HepG2 (cell line): ENCODE measurements around the gene DSCAML1. TPM values are rescaled to one million over a fixed set of nuclear protein-coding genes. Genes with fewer than 3 reads are reported as not detected.

Experiments
- ATAC-seq: fragments of 200-7000 bp; cut with Tn5 transposase; 3 replicates; pipeline ENCODE4 v1.9.1; 2020; ENCODE audit warnings: mild to moderate bottlenecking, moderate library complexity
- BruUV-seq: library from RNA; stranded (reverse); fragments of 400-500 nt; replicated peaks from 2 replicates; lab custom pipeline; 2021; lab: Mats Ljungman, UMichigan
- CTCF ChIA-PET: fragments of 300-600 bp; formaldehyde crosslinking; extraction: SDS; loops from one replicate; lab custom pipeline; 2021; ENCODE audit warnings: low total read pairs, inconsistent platforms, low intra/inter-chr PET ratio; lab: Yijun Ruan, JAX
- POLR2A ChIA-PET: fragments of 350-600 bp; sonication (Branson Sonifier 250); formaldehyde crosslinking; loops from one replicate; lab custom pipeline; 2020; ENCODE audit warnings: antibody characterized with exemption, inconsistent platforms; lab: Yijun Ruan, JAX
- DNase-seq: peaks from one replicate; pipeline ENCODE4 v3.0.0-alpha.2; 2015; ENCODE audit warnings: low spot score
- FAIRE-seq: peaks from 3 replicates; lab custom pipeline; 2011; peaks lifted over from hg19 to GRCh38; lab: Jason Lieb, UNC
- H2AFZ ChIP-seq: one replicate; pipeline ENCODE4 v1.6.1; 2011; ENCODE audit warnings: low read length, inconsistent platforms
- H3K27ac ChIP-seq: fragments of 300-600 bp; 3 replicates; pipeline ENCODE4 v1.8.0; 2011; ENCODE audit warnings: mixed run types, mild to moderate bottlenecking, mixed read lengths, low read length, inconsistent platforms; ENCODE audit not compliant: insufficient read depth; ENCODE audit errors: extremely low read length
- H3K27me3 ChIP-seq, 2 experiments: fragments of 200-600 bp in 1 of 2; 2 replicates in 1 of 2; 3 replicates in 1 of 2; pipeline versions ENCODE4 v1.6.0 to v1.8.0; 2011; ENCODE audit warnings: low read length in 2 of 2, mild to moderate bottlenecking in 2 of 2, moderate library complexity in 2 of 2, inconsistent platforms in 1 of 2; ENCODE audit not compliant: insufficient read depth in 2 of 2, control insufficient read depth in 1 of 2
- H3K36me3 ChIP-seq, 2 experiments: fragments of 200-600 bp in 1 of 2; replicated peaks in 1 of 2; 2 replicates in 1 of 2; 3 replicates in 1 of 2; pipeline versions ENCODE4 v1.5.1 to v1.8.0; 2011; ENCODE audit warnings: low read length in 2 of 2, inconsistent platforms in 1 of 2; ENCODE audit not compliant: insufficient read depth in 2 of 2, control insufficient read depth in 1 of 2
- H3K4me1 ChIP-seq: 2 replicates; pipeline ENCODE4 v1.5.1; 2012; ENCODE audit warnings: low read length, inconsistent platforms; ENCODE audit not compliant: insufficient read depth
- H3K4me2 ChIP-seq: 2 replicates; pipeline ENCODE4 v1.6.0; 2011; ENCODE audit warnings: low read depth, low read length, inconsistent platforms
- H3K4me3 ChIP-seq, 3 experiments: fragments of 200-600 bp in 1 of 3; sonication (generic), shearing (Covaris generic) in 1 of 3; replicated peaks in 1 of 3; 2 replicates each; pipeline ENCODE4 v1.5.1; 2011 to 2016; ENCODE audit warnings: low read length in 3 of 3, inconsistent platforms in 2 of 3, low read depth in 2 of 3, mild to moderate bottlenecking in 2 of 3, control low read depth in 1 of 3, mixed read lengths in 1 of 3; ENCODE audit not compliant: insufficient read depth in 1 of 3
- H3K79me2 ChIP-seq: one replicate; pipeline ENCODE4 v1.6.1; 2011; ENCODE audit warnings: low read length, inconsistent platforms; ENCODE audit not compliant: insufficient read depth
- H3K9ac ChIP-seq: 2 replicates; pipeline ENCODE4 v1.6.0; 2011; ENCODE audit warnings: mild to moderate bottlenecking, low read depth, low read length, inconsistent platforms; ENCODE audit not compliant: insufficient read depth
- H3K9me3 ChIP-seq: 2 replicates; pipeline ENCODE4 v1.5.1; 2012; ENCODE audit warnings: mild to moderate bottlenecking, low read length
- H4K20me1 ChIP-seq: 2 replicates; pipeline ENCODE4 v1.6.0; 2011; ENCODE audit warnings: inconsistent platforms, mild to moderate bottlenecking, low read length, moderate library complexity; ENCODE audit not compliant: insufficient read depth
- CBX1 ChIP-seq: IDR thresholded peaks from one replicate; pipeline ENCODE4 v1.6.1; 2016; ENCODE audit warnings: antibody characterized with exemption, low read depth
- DMTF1 ChIP-seq: sonication (generic); formaldehyde crosslinking; IDR thresholded peaks from 2 replicates; pipeline ENCODE4 v1.4.0; 2020; ENCODE audit warnings: mild to moderate bottlenecking, missing genetic modification reagents
- NAIF1 ChIP-seq: sonication (generic); formaldehyde crosslinking; IDR thresholded peaks from 2 replicates; pipeline ENCODE4 v1.5.0; 2020; ENCODE audit warnings: mild to moderate bottlenecking, missing genetic modification reagents, borderline replicate concordance
- XRCC5 ChIP-seq: fragments of 200-400 bp; formaldehyde crosslinking; optimal IDR thresholded peaks from 2 replicates; pipeline ENCODE3; 2017; ENCODE audit warnings: mild to moderate bottlenecking, low read length
- ZBTB42 ChIP-seq: sonication (generic); formaldehyde crosslinking; IDR thresholded peaks from 2 replicates; pipeline ENCODE4 v1.5.0; 2020; ENCODE audit warnings: mild to moderate bottlenecking, missing genetic modification reagents
- ZFP90 ChIP-seq: sonication (generic); formaldehyde crosslinking; IDR thresholded peaks from 2 replicates; pipeline ENCODE4 v1.8.0; 2022; ENCODE audit warnings: missing genetic modification reagents, mild to moderate bottlenecking, inconsistent platforms, borderline replicate concordance
- ZNF121 ChIP-seq: sonication (generic); formaldehyde crosslinking; IDR thresholded peaks from 2 replicates; pipeline ENCODE4 v1.5.0; 2020; ENCODE audit warnings: mild to moderate bottlenecking, missing genetic modification reagents
- ZNF407 ChIP-seq: sonication (generic); formaldehyde crosslinking; IDR thresholded peaks from one replicate; pipeline ENCODE4 v1.5.1; 2020; ENCODE audit warnings: mild to moderate bottlenecking, missing genetic modification reagents; ENCODE audit errors: not compliant biosample characterization
- ZNF547 ChIP-seq: sonication (generic); formaldehyde crosslinking; IDR thresholded peaks from 2 replicates; pipeline ENCODE4 v1.5.1; 2020; ENCODE audit warnings: mild to moderate bottlenecking, missing genetic modification reagents
- ZNF570 ChIP-seq: sonication (generic); formaldehyde crosslinking; IDR thresholded peaks from 2 replicates; pipeline ENCODE4 v1.4.0; 2020; ENCODE audit warnings: mild to moderate bottlenecking, missing genetic modification reagents, borderline replicate concordance
- ZNF614 ChIP-seq: IDR thresholded peaks from 2 replicates; pipeline ENCODE4 v1.6.1; 2018; ENCODE audit warnings: missing biosample characterization, missing genetic modification reagents, inconsistent platforms, borderline replicate concordance
- ZNF816 ChIP-seq: sonication (generic); formaldehyde crosslinking; IDR thresholded peaks from 2 replicates; pipeline ENCODE4 v1.8.0; 2022; ENCODE audit warnings: missing genetic modification reagents, mild to moderate bottlenecking, borderline replicate concordance
- WGBS: methylation state at CpG from one replicate; pipeline ENCODE4 v1.1.6; 2017; ENCODE audit warnings: low lambda C conversion rate; 5-methylcytosine and 5-hydroxymethylcytosine counted together
- in situ Hi-C: cut with HindIII; loops from 2 replicates; pipeline ENCODE4 v1.10.0; 2017; ENCODE audit warnings: low pct_unique_long_range_greater_than_20kb; ENCODE audit not compliant: extremely low pct_ligation_motif_present
- intact Hi-C: fragments of 100-400 bp; cut with micrococcal nuclease; formaldehyde crosslinking; loops from one replicate; pipeline ENCODE4 v1.10.0; 2022; ENCODE audit not compliant: unreplicated experiment
- polyA plus RNA-seq, 8 experiments: library from polyadenylated mRNA; depleted of rRNA in 3 of 8; stranded (reverse) in 7 of 8; unstranded in 1 of 8; fragments of >200 nt; fragmentation: Illumina TruSeq in 4 of 8; extraction: Trizol in 4 of 8; gene quantifications; 2 replicates each; pipeline versions ENCODE4 v1.2.1 to v1.2.3, GENCODE V29; 2011 to 2016; ENCODE audit warnings: low read depth in 4 of 8, missing spikeins in 1 of 8, mixed read lengths in 1 of 8; ENCODE audit not compliant: insufficient read depth in 1 of 8
- total RNA-seq, 5 experiments: library from RNA; depleted of rRNA; stranded (reverse); fragments of >200 nt; fragmentation: Illumina TruSeq; extraction: Trizol; gene quantifications; 2 replicates each; pipeline ENCODE4 v1.2.3, GENCODE V29; 2016; ENCODE audit warnings: low read depth in 1 of 5

DSCAML1 gene
- total and polyA plus RNA-seq, 2 of the 13 experiments (the other 11 are each of a cell fraction or from before 2014, with no cell fraction given) = 0.29 to 0.40 TPM

GRCh38 chr11:117483372-117483771 is 313.6 kb downstream of the DSCAML1 start:
- Histone ChIP-seq H3K4me1 (no peaks in the 10 kb centered on the region), H3K4me2 (no peak overlapping the region), H3K9me3 (no peaks in the 10 kb centered on the region), H3K4me3 (no peak overlapping the region), H2AFZ (no peak overlapping the region), H3K27ac (no peak overlapping the region), H4K20me1 (no peaks in the 10 kb centered on the region), H3K79me2 (no peaks in the 10 kb centered on the region), H3K9ac (no peak overlapping the region), H3K27me3 (peaks cover 3 to 21% of the 10 kb centered on the region in 2 experiments; a peak in 4 of 5 replicates), H3K36me3 (no peaks in the 10 kb centered on the region)
- ChIA-PET POLR2A (no interaction called here), CTCF (no interaction called here)
- ATAC-seq (peak; percentile 28; the same call in 1 of the 3 replicates), FAIRE-seq (no peak), DNase-seq (no peak)
- intact Hi-C loops (no loop called here), in situ Hi-C loops (no loop called here)
- BruUV-seq = no TSS peak
- 30% methylated on average over 3 of the region's 5 CpGs for WGBS
- TF ChIP-seq ZBTB42 = no peak
- TF ChIP-seq CBX1 = no peak
- TF ChIP-seq XRCC5 = no peak
- TF ChIP-seq ZNF121 (CRISPR knock-in tag) = no peak
- TF ChIP-seq NAIF1 (CRISPR knock-in tag) = no peak
- no peak for TF ChIP-seq ZNF407 (CRISPR knock-in tag)
- no peak for TF ChIP-seq ZNF614
- no peak for TF ChIP-seq ZNF570 (CRISPR knock-in tag)
- no peak for TF ChIP-seq ZNF816 (CRISPR knock-in tag)
- TF ChIP-seq ZNF547 (CRISPR knock-in tag) = no peak
- no peak for TF ChIP-seq DMTF1 (CRISPR knock-in tag)
- TF ChIP-seq ZFP90 (CRISPR knock-in tag) = no peak
